Measurements from ENCODE around the gene TRPV3.

DNA sequence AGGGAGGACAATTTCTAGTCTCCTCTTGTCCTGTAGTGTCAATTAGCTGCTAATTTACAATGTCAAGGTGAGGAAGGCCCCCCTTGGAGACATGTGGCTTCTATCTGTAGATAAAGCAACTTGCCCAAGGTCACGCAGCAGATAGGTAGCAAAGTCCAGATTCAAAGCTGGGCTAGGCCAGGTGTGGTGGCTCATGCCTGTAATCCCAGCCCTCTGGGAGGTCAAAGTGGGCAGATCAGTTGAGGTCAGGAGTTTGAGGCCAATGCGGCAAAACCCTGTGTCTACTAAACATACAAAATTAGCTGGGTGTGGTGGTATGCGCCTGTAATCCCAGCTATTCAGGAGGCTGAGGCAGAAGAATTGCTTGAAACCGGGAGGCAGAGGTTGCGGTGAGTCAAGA, 11.1 kb downstream of the TRPV3 start:
- TF ChIP-seq, protein P1, sequence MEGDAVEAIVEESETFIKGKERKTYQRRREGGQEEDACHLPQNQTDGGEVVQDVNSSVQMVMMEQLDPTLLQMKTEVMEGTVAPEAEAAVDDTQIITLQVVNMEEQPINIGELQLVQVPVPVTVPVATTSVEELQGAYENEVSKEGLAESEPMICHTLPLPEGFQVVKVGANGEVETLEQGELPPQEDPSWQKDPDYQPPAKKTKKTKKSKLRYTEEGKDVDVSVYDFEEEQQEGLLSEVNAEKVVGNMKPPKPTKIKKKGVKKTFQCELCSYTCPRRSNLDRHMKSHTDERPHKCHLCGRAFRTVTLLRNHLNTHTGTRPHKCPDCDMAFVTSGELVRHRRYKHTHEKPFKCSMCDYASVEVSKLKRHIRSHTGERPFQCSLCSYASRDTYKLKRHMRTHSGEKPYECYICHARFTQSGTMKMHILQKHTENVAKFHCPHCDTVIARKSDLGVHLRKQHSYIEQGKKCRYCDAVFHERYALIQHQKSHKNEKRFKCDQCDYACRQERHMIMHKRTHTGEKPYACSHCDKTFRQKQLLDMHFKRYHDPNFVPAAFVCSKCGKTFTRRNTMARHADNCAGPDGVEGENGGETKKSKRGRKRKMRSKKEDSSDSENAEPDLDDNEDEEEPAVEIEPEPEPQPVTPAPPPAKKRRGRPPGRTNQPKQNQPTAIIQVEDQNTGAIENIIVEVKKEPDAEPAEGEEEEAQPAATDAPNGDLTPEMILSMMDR (conservative IDR thresholded peaks at IDR 0.05; ENCODE audit: low read depth, low read length) = no peak
- no peak for TF ChIP-seq EZH2 (IDR thresholded peaks at IDR 0.05; ENCODE audit: borderline replicate concordance, low read depth, low read length, poor library complexity, severe bottlenecking)
